Measurements from ENCODE around the gene RAB33B.

The RAB33B gene

DNA sequence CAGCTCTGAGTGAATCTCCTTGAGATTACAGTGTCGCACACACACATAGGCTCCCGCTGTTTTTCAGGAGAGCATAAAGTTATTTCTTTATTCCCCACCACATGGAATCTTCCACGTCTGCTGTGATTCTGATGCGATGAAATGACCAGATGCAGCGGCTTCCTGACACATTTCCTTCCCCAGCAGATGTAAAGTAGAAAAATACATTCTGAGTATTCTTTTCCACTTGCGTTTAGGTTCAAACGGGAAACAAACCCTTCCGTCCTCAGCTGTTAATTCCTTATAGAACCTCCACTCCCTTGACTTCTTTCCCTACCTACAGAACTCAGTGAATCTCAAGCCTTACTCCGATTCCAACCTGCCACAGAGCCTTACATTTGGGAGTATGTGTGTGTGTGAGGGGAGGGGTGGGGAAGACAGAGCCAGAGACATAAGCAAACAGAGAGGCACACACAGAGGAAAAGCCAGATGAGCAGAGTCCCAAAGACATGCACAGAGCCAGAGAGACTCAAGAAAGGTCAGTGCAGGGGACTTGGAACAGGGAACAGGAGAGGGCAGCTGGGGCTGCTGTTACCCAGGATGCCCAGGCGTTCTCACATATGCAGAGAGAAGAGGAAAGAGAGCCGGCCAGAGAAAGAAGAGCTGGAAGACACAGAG is 54.8 kb downstream of the RAB33B start:
- DNase-seq (no peak), ATAC-seq (no peak)

- no peak for DNase-seq
- no peak for ATAC-seq
These were observed 55.9 kb downstream of the RAB33B start for GRCh38 chr4:139509727-139510410.

GRCh38 chr4:139511320-139511719 is 57.4 kb downstream of the RAB33B start:
- ATAC-seq (no peak), DNase-seq (no peak)

DNA sequence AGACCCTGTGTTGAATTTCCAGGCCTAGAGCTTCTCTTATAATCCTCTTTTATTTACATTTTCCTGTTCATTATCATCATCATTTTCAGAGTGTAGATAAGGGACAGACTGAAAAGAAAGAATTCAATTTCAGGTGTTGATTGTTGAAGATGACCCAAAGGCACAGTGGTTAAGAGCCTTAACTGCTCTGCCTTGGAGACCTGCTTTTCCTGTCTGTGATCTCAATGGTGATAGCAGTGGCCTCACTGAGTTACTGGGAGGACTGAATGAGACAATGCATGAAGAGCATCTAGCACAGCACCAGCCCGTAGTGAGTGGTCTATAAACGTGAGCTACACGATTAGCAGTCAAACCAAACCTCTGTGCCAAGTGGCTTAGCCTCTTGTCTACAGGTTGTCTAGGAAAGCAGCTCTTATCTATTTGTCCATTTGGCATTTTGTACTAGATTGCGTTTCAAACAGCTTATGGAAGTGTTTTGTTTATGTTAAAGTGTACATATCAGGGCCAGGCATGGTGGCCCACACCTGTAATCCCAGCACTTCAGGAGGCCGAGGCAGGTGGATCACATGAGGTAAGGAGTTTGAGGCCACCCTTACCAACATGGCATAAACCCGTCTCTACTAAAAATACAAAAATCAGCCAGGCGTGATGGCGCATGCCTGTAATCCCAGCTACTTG is 60.6 kb downstream of the RAB33B start:
- no peak for ATAC-seq

GRCh38 chr4:139515531-139515958 is 61.6 kb downstream of the RAB33B start:
- no peak for ATAC-seq
- no peak for DNase-seq

More for the DNA sequence above, 60.6 kb downstream of the RAB33B start:
- no peak for DNase-seq

GRCh38 chr4:139521754-139522401 is 68.0 kb downstream of the RAB33B start:
- ATAC-seq (no peak), DNase-seq (no peak)

GRCh38 chr4:139522457-139522856 is 68.5 kb downstream of the RAB33B start:
- no peak for ATAC-seq

GRCh38 chr4:139523076-139523475 is 69.2 kb downstream of the RAB33B start:
- no peak for DNase-seq
- ATAC-seq: no peak

More at GRCh38 chr4:139522457-139522856, 68.5 kb downstream of the RAB33B start:
- no peak for DNase-seq

DNA sequence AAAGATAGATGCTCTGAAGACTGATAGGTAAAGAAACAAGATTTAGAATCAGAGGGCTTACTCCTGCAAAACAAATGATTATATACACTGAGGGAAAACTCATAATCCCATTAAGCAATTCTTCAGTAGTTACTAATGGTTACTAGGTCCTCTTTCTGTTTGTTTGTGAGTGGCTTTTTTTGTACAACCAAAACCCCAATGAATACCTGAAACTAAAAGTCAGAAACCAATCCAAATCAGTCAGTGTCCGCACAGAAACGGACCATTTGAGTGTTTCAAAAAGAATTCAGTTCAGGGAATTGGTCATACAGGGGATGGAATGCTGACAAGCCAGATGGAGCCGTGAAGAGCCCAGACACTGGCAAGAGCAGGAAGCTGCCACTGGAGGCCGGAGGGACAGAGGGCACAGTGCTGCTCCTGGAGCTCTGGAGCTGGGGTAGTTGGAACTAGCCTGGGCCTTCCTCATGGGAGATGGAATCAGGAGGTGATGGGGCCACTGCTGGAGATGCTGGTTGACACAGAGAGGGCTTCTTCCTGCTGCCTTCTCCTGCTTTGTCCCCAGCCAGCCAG is 70.2 kb downstream of the RAB33B start:
- no peak for ATAC-seq
- no peak for DNase-seq

DNA sequence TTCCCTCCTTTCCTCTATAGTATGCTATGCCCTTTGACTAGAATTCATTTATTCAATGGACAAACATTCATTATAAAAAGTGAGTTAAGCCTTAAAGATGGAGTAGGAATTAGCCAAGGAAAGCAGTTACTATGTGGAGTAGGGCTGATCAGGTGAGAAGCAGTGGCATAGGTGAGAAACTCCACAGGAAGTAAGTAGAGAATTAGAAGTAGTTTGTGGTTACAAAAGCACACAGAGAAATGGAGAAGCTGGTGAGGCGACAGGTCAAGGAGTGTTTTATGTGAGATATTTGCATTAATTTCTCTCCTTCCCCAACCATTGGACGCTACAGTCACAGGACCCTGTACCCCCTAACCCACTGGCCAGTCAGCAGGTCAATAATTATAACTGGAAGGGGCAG is 71.5 kb downstream of the RAB33B start:
- ATAC-seq: no peak
- DNase-seq: no peak

All from stimulated activated naive CD8-positive, alpha-beta T cell treated with anti-CD3 and anti-CD28 coated beads, Interleukin-15, Interleukin-2, amounts not matched to agents 100 U/mL and 50 U/mL, for 24 hours (primary cell).